Epithelial cell of proximal tubule (primary cell): Measurements from ENCODE around the gene RARRES2. TPM values are rescaled to one million over a fixed set of nuclear protein-coding genes. Genes with fewer than 3 reads are reported as not detected.

Source experiments
- DNase-seq: peaks from one replicate; pipeline ENCODE4 v3.0.0-alpha.2; 2011; ENCODE audit warnings: low read depth
- H3K4me3 ChIP-seq: 2 replicates; pipeline ENCODE4 v1.5.1; 2011; ENCODE audit warnings: low read depth, mild to moderate bottlenecking, low read length
- CTCF ChIP-seq: conservative IDR thresholded peaks from 2 replicates; pipeline ENCODE4 v1.5.1; 2012; ENCODE audit warnings: low read depth, mild to moderate bottlenecking, low read length
- total RNA-seq: library from RNA; depleted of rRNA; stranded (reverse); fragments of >200 nt; gene quantifications from 2 replicates; pipeline ENCODE4 v1.2.3, GENCODE V29; 2015

Gene RARRES2
- total RNA-seq, 1 donor from 2014 or later, result 9.1 TPM

- no peak overlapping the region for H3K4me3 ChIP-seq
- no peak for DNase-seq
- no peak for TF ChIP-seq CTCF
Measured at GRCh38 chr7:150325110-150325611, 16.3 kb downstream of the RARRES2 start.

- peak overlapping the region; percentile 89 for H3K4me3 ChIP-seq
- TF ChIP-seq CTCF, result no peak
- DNase-seq, result no peak
Measured at GRCh38 chr7:150324373-150324961, 17.0 kb downstream of the RARRES2 start.

GRCh38 chr7:150323682-150324372 lies 17.6 kb downstream of the RARRES2 start:
- no peak for DNase-seq
- TF ChIP-seq CTCF, result no peak
- H3K4me3 ChIP-seq, result peak overlapping the region; percentile 89

DNA sequence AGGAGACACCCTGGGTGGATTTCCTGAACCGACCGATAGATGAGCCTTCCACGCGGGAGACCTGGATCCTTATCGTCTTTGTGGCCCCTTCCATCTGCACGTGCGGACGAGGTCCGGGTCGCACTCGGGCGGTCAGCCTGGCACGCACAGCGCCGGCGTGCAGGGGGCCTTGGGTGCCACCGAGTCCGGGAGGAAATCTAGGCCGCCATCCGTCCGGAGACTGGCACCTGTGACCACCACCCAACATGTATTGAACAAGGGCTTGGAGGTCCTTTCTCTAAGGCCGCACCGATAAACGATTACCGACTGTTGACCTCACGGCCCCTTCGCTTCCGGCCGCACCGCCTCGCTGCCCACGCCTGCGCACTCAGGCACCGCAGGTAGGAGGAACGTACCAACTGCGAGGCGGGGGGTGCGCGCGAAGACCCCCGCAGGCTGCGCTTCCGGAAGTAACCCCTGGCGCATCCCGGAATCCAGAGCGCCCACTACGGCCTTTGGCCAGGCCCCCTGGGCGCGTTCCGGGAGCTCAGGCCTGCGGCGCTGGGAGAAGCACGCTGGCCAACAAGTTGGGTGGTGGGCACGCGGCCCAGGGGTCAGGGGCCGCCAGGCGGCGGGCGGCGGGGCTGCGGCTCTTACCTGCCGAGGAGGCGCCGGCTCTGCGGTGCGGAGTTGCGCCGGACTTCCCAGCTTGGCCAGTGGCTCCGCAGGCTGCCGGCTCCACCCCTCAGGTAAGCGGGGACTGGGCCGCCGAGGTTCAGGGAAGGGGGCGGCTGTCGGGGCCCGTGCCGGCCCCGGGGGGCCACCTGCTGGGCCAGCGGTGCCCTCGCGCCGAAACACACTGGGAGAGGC lies 18.4 kb downstream of the RARRES2 start, which contains the start of the genes ACTR3C and LRRC61:
ACTR3C (minus strand) TSS at position 713 of the 849 bp plus-strand sequence. CDS start 28,249 bp downstream, outside the sequence.
LRRC61 (plus strand) TSS at position 523 of the 849 bp plus-strand sequence. CDS start 13,507 bp downstream, outside the sequence.
- TF ChIP-seq CTCF, result peak; percentile 40
- DNase-seq, result no peak
- H3K4me3 ChIP-seq, result peak within 1 kb of the TSS; percentile 89

GRCh38 chr7:150322114-150322832 lies 19.2 kb downstream of the RARRES2 start:
- TF ChIP-seq CTCF, result no peak
- peak overlapping the region; percentile 89 for H3K4me3 ChIP-seq

DNA sequence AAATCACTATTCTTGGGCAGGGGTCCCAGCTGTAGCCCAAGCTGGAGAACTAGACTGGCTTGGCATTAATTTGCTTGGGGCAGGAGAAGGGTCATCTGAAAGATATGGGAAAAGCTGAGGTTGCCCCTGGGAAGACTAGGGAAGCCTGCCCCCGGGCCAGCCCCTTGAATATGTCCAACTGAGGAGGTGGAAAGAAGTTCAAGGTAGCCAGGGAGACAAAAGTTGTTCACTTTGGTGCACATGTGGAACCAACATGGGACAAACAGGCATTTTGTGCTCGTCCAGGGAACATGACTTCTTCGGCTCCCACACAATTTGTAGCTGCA lies 19.7 kb downstream of the RARRES2 start:
- TF ChIP-seq CTCF, result no peak
- H3K4me3 ChIP-seq, result peak overlapping the region; percentile 89

More at GRCh38 chr7:150322114-150322832, 19.2 kb downstream of the RARRES2 start:
- no peak for DNase-seq

More for the DNA sequence above, 19.7 kb downstream of the RARRES2 start:
- no peak for DNase-seq
